HG03095 (cell line): ENCODE data around the gene PRSS58.

Source experiments
- ATAC-seq: cut with Tn5 transposase; IDR thresholded peaks from one replicate; pipeline ENCODE4 v1.9.1; 2021; ENCODE audit warnings: moderate library complexity; ENCODE audit not compliant: unreplicated experiment

Gene PRSS58

GRCh38 chr7:142228537-142229104 is 29.2 kb downstream of the PRSS58 start:
- ATAC-seq: no peak
